ENCODE measurements around the gene NLRP8.
"Not testable (repeated sequence)": the region's sequence is repeated elsewhere in the genome, so short reads cannot be mapped to it uniquely, and the experiment has no call there.

The NLRP8 gene

GRCh38 chr19:55935206-55935605 lies 12.4 kb upstream of the NLRP8 start:
- no peak for DNase-seq (ENCODE audit: low read depth)
- no peak overlapping the region for H3K4me3 ChIP-seq (replicated peaks; ENCODE audit: low read depth, low read length)
- TF ChIP-seq, protein P1, sequence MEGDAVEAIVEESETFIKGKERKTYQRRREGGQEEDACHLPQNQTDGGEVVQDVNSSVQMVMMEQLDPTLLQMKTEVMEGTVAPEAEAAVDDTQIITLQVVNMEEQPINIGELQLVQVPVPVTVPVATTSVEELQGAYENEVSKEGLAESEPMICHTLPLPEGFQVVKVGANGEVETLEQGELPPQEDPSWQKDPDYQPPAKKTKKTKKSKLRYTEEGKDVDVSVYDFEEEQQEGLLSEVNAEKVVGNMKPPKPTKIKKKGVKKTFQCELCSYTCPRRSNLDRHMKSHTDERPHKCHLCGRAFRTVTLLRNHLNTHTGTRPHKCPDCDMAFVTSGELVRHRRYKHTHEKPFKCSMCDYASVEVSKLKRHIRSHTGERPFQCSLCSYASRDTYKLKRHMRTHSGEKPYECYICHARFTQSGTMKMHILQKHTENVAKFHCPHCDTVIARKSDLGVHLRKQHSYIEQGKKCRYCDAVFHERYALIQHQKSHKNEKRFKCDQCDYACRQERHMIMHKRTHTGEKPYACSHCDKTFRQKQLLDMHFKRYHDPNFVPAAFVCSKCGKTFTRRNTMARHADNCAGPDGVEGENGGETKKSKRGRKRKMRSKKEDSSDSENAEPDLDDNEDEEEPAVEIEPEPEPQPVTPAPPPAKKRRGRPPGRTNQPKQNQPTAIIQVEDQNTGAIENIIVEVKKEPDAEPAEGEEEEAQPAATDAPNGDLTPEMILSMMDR (IDR thresholded peaks at IDR 0.05; ENCODE audit: low read length, missing control alignments): no peak

DNA sequence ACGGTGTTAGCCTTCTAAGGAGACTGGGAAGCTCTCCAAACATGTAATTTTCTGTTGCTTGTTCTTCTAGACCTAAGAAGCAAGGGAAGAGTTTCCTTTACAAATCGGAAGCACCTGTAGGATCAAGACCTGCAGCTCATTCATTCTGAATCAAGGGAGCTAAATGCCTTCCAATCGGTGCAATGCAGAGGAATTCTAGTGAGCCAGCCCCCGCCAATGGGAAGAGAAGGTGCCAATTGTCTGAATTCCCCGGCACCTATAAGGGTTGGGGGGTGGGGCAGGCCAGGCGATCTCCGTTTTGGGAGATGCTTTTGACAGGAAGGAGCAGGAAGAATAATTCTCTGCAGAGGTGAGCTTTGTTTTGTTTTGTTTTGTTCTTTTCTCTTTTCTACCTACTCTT lies 8.4 kb upstream of the NLRP8 start:
- no peak for DNase-seq (ENCODE audit: low read depth)
- no peak overlapping the region for H3K4me3 ChIP-seq (replicated peaks; ENCODE audit: low read depth, low read length)
- TF ChIP-seq, protein P1 (IDR thresholded peaks at IDR 0.05; ENCODE audit: low read length, missing control alignments): no peak

- no peak overlapping the region for H3K4me3 ChIP-seq (replicated peaks; ENCODE audit: low read depth, low read length)
- TF ChIP-seq, protein P1 (IDR thresholded peaks at IDR 0.05; ENCODE audit: low read length, missing control alignments): no peak
- no peak for DNase-seq (ENCODE audit: low read depth)
These were observed 7.3 kb upstream of the NLRP8 start for GRCh38 chr19:55940306-55940705.

- not testable (repeated sequence) for DNase-seq (ENCODE audit: low read depth)
These were observed 2.9 kb downstream of the NLRP8 start for GRCh38 chr19:55950566-55950965.

DNA sequence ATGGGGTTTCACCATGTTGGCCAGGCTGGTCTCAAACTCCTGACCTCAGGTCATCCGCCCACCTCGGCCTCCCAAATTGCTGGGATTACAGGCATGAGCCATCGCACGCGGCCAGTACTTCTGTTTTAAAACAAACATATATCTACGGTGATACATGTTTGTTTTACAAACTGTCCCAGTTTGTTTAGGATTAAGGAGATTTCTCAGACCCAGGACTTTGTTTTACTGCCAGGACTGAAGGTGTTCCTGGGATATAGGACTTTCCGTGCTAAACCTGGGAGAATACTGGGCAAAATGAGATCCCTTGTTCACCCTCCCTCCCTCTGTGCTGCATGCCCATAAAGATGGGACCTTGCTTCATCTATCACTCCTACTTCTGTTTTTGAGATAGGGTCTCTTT lies 8.8 kb downstream of the NLRP8 start:
- no peak for DNase-seq (ENCODE audit: low read depth)
- TF ChIP-seq, protein P1 (IDR thresholded peaks at IDR 0.05; ENCODE audit: low read length, missing control alignments): no peak
- H3K4me3 ChIP-seq (replicated peaks; ENCODE audit: low read depth, low read length): no peak overlapping the region

More at GRCh38 chr19:55950566-55950965, 2.9 kb downstream of the NLRP8 start:
- H3K4me3 ChIP-seq (replicated peaks; ENCODE audit: low read depth, low read length): not testable (repeated sequence)

DNA sequence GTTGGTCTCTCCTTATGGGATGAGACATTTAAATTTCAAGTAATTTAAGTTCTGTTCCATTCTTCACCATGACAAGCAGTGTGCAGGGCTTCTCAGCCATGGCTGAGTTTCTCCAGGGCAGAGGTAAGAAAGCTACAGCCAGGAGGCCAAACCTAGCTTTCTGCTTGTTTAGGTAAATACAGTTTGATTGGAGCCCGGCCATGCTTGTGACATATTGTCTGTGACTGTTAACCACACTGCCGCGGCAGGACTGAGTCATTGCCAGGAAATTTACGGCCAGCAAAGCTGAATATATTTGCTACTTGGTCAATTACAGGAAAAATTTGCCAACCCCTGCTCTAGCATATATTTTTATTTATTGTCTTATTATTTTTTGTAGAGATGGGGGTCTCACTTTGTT lies 10.7 kb downstream of the NLRP8 start:
- TF ChIP-seq, protein P1 (IDR thresholded peaks at IDR 0.05; ENCODE audit: low read length, missing control alignments): no peak
- H3K4me3 ChIP-seq (replicated peaks; ENCODE audit: low read depth, low read length): no peak overlapping the region
- no peak for DNase-seq (ENCODE audit: low read depth)

GRCh38 chr19:55959996-55960675 lies 12.5 kb downstream of the NLRP8 start:
- H3K4me3 ChIP-seq (replicated peaks; ENCODE audit: low read depth, low read length): no peak overlapping the region
- TF ChIP-seq, protein P1 (IDR thresholded peaks at IDR 0.05; ENCODE audit: low read length, missing control alignments): no peak
- DNase-seq (ENCODE audit: low read depth): no peak

Measured in fibroblast of pulmonary artery (primary cell).